K562 (cell line): ENCODE results near the gene KCNAB1. TPM values are rescaled to one million over a fixed set of nuclear protein-coding genes. Genes with fewer than 3 reads are reported as not detected.

ENCODE experiments used
- ATAC-seq: fragments of 200-7000 bp; cut with Tn5 transposase; 3 replicates; pipeline ENCODE4 v1.9.1; 2020; ENCODE audit warnings: moderate library complexity
- BruUV-seq: library from RNA; stranded (reverse); fragments of 400-500 nt; replicated peaks from 2 replicates; lab custom pipeline; 2021; lab: Mats Ljungman, UMichigan
- CTCF ChIA-PET: fragments of 300-600 bp; formaldehyde crosslinking; extraction: SDS; loops from one replicate; lab custom pipeline; 2021; ENCODE audit warnings: low intra/inter-chr PET ratio; lab: Yijun Ruan, JAX
- POLR2A ChIA-PET: fragments of 300-600, 350-650 bp; sonication (Branson Sonifier 250); formaldehyde crosslinking; extraction: SDS; loops from one replicate; lab custom pipeline; 2021; ENCODE audit warnings: antibody characterized with exemption, inconsistent platforms; lab: Yijun Ruan, JAX
- DNase-seq, 4 experiments: peaks; one replicate each; pipeline versions ENCODE4 v3.0.0 to v3.0.0-alpha.2; 2011 to 2018; ENCODE audit warnings: low spot score in 3 of 4, mixed read lengths in 3 of 4; ENCODE audit errors: extremely low read depth in 1 of 4
- FAIRE-seq: peaks from 2 replicates; lab custom pipeline; 2011; peaks lifted over from hg19 to GRCh38; lab: Jason Lieb, UNC
- H2AFZ ChIP-seq: 2 replicates; pipeline ENCODE4 v1.6.0; 2011; ENCODE audit warnings: low read depth, low read length, control low read depth, inconsistent platforms
- H3K27ac ChIP-seq: fragments of 200-600 bp; 3 replicates; pipeline ENCODE4 v1.8.0; 2011; ENCODE audit warnings: low read depth, mild to moderate bottlenecking, control low read depth, inconsistent platforms, low read length, moderate library complexity, mixed read lengths; ENCODE audit errors: extremely low read depth
- H3K27me3 ChIP-seq, 2 experiments: fragments of 300-600 bp in 1 of 2; 2 replicates in 1 of 2; 3 replicates in 1 of 2; pipeline versions ENCODE4 v1.6.0 to v1.8.0; 2011; ENCODE audit warnings: inconsistent platforms in 2 of 2, low read length in 2 of 2, mild to moderate bottlenecking in 1 of 2, mixed read lengths in 1 of 2, moderate library complexity in 1 of 2; ENCODE audit not compliant: control insufficient read depth in 2 of 2, insufficient read depth in 2 of 2
- H3K36me3 ChIP-seq: fragments of 300-600 bp; 3 replicates; pipeline ENCODE4 v1.8.0; 2011; ENCODE audit warnings: mild to moderate bottlenecking, low read length, inconsistent platforms; ENCODE audit not compliant: control insufficient read depth, insufficient read depth
- H3K4me1 ChIP-seq, 2 experiments: fragments of 200-600 bp in 1 of 2; replicated peaks in 1 of 2; 2 replicates in 1 of 2; 3 replicates in 1 of 2; pipeline versions ENCODE4 v1.5.1 to v1.8.0; 2011; ENCODE audit warnings: inconsistent platforms in 2 of 2, low read length in 2 of 2, mild to moderate bottlenecking in 1 of 2, mixed read lengths in 1 of 2, moderate library complexity in 1 of 2; ENCODE audit not compliant: control insufficient read depth in 2 of 2, insufficient read depth in 2 of 2
- H3K4me2 ChIP-seq: 2 replicates; pipeline ENCODE4 v1.6.1; 2011; ENCODE audit warnings: low read length, control low read depth, inconsistent platforms, mixed read lengths; ENCODE audit not compliant: insufficient read depth
- H3K4me3 ChIP-seq: fragments of 200-600 bp; sonication (generic), shearing (Covaris generic); 2 replicates; pipeline ENCODE4 v1.5.1; 2016; ENCODE audit warnings: control low read depth, inconsistent platforms
- H3K79me2 ChIP-seq: fragments of 200-600 bp; 3 replicates; pipeline ENCODE4 v1.8.0; 2011; ENCODE audit warnings: low read length, inconsistent platforms; ENCODE audit not compliant: control insufficient read depth, insufficient read depth
- H3K9ac ChIP-seq, 2 experiments: 2 replicates each; pipeline versions ENCODE4 v1.6.0 to v1.6.1; 2011; ENCODE audit warnings: low read depth in 2 of 2, low read length in 2 of 2, control low read depth in 1 of 2, inconsistent platforms in 1 of 2, mild to moderate bottlenecking in 1 of 2, mixed read lengths in 1 of 2; ENCODE audit not compliant: insufficient read depth in 1 of 2
- H3K9me1 ChIP-seq: one replicate; pipeline ENCODE4 v1.6.0; 2011; ENCODE audit warnings: inconsistent platforms, mild to moderate bottlenecking, low read length, moderate library complexity; ENCODE audit not compliant: control insufficient read depth, insufficient read depth
- H3K9me3 ChIP-seq: replicated peaks from 2 replicates; pipeline ENCODE4 v1.5.1; 2011; ENCODE audit warnings: low read depth, low read length, inconsistent platforms; ENCODE audit not compliant: control insufficient read depth, insufficient read depth
- H4K20me1 ChIP-seq: replicated peaks from 2 replicates; pipeline ENCODE4 v1.6.1; 2011; ENCODE audit warnings: low read length, inconsistent platforms, mixed read lengths; ENCODE audit not compliant: control insufficient read depth, insufficient read depth
- ARID1B ChIP-seq: fragments of 450-650 bp; IDR thresholded peaks from 2 replicates; pipeline ENCODE4 v1.6.1; 2016; ENCODE audit warnings: antibody characterized with exemption, mild to moderate bottlenecking, inconsistent platforms
- CEBPB ChIP-seq: fragments of 450-650 bp; IDR thresholded peaks from 2 replicates; pipeline ENCODE4 v1.6.1; 2016; ENCODE audit warnings: missing genetic modification characterization, missing compliant biosample characterization
- ETV1 ChIP-seq: fragments of 450-650 bp; conservative IDR thresholded peaks from 2 replicates; pipeline ENCODE4 v1.6.1; 2016; ENCODE audit warnings: missing genetic modification characterization, control low read depth, low read depth, missing compliant biosample characterization
- KAT7 ChIP-seq: sonication (generic); formaldehyde crosslinking; IDR thresholded peaks from 2 replicates; pipeline ENCODE4 v1.8.0; 2022; ENCODE audit warnings: missing genetic modification reagents, mild to moderate bottlenecking, borderline replicate concordance
- MCM2 ChIP-seq: fragments of 450-650 bp; IDR thresholded peaks from 2 replicates; pipeline ENCODE4 v1.6.1; 2017; ENCODE audit warnings: low read depth, mild to moderate bottlenecking
- NELFE ChIP-seq: IDR thresholded peaks from 2 replicates; pipeline ENCODE4 v1.6.1; 2011; ENCODE audit warnings: mild to moderate bottlenecking; ENCODE audit not compliant: insufficient read depth, insufficient read length
- TCF3 ChIP-seq: sonication (generic); formaldehyde crosslinking; IDR thresholded peaks from 2 replicates; pipeline ENCODE4 v1.4.0; 2020; ENCODE audit warnings: mild to moderate bottlenecking, missing genetic modification reagents
- ZNF12 ChIP-seq: sonication (generic); formaldehyde crosslinking; IDR thresholded peaks from 2 replicates; pipeline ENCODE4 v1.4.0; 2020; ENCODE audit warnings: mild to moderate bottlenecking, missing genetic modification reagents
- ZNF197 ChIP-seq: fragments of 200-800 bp; sonication (Bioruptor generic); IDR thresholded peaks from 2 replicates; pipeline ENCODE4 v1.6.1; 2016; ENCODE audit warnings: low read depth, missing genetic modification characterization, missing compliant biosample characterization
- ZNF217 ChIP-seq: sonication (generic); formaldehyde crosslinking; IDR thresholded peaks from 2 replicates; pipeline ENCODE4 v1.8.0; 2022; ENCODE audit warnings: mild to moderate bottlenecking, missing genetic modification reagents
- ZNF57 ChIP-seq: fragments of 450-650 bp; formaldehyde crosslinking; IDR thresholded peaks from 2 replicates; pipeline ENCODE4 v1.4.0; 2020; ENCODE audit warnings: mild to moderate bottlenecking, moderate library complexity
- ZNF583 ChIP-seq: fragments of 250-450 bp; sonication (Bioruptor Pico); IDR thresholded peaks from 2 replicates; pipeline ENCODE4 v1.4.0; 2020
- WGBS: fragments of 100-300 bp; shearing (Covaris generic); methylation state at CpG from one replicate; pipeline ENCODE4 v1.1.6; 2016; ENCODE audit warnings: low coverage, mixed read lengths; ENCODE audit not compliant: insufficient coverage; ENCODE audit errors: missing lambda C conversion rate; 5-methylcytosine and 5-hydroxymethylcytosine counted together
- in situ Hi-C: fragments of 300-500 bp; cut with MboI; formaldehyde crosslinking; loops from 4 replicates; pipeline ENCODE4 v1.15.0; 2018; ENCODE audit warnings: inconsistent platforms, mixed read lengths
- intact Hi-C: fragments of 100-400 bp; cut with micrococcal nuclease; formaldehyde crosslinking; loops from 2 replicates; pipeline ENCODE4 v1.14.2; 2022
- polyA plus RNA-seq, 8 experiments: library from polyadenylated mRNA; depleted of rRNA in 4 of 8; stranded (reverse) in 5 of 8; unstranded in 3 of 8; fragments of >200 nt; fragmentation: Nextera tagmentation in 2 of 8; fragmentation: Illumina TruSeq in 1 of 8; extraction: Ambion mirVana in 2 of 8; extraction: Trizol in 1 of 8; gene quantifications; 2 replicates each; pipeline versions ENCODE4 v1.2.1 to v1.2.3, GENCODE V29; 2011 to 2014; ENCODE audit warnings: inconsistent platforms in 1 of 8, missing spikeins in 1 of 8
- total RNA-seq, 7 experiments: library from RNA; depleted of rRNA in 6 of 7; stranded (reverse); fragments of >200 nt in 6 of 7; fragmentation: Illumina TruSeq in 2 of 7; extraction: Trizol in 2 of 7; gene quantifications; 2 replicates each; pipeline versions ENCODE4 v1.2.1 to v1.2.3, GENCODE V29; 2011 to 2021; ENCODE audit warnings: low replicate concordance in 1 of 7

KCNAB1 gene
- total and polyA plus RNA-seq, 9 of the 15 experiments (the other 6 are each of a cell fraction or from before 2014, with no cell fraction given) = 0.14 to 1.2 (median 0.51) TPM

- no peaks in the 10 kb centered on the region for H3K36me3 ChIP-seq
- H2AFZ ChIP-seq = no peak overlapping the region
- H3K9me1 ChIP-seq = no peaks in the 10 kb centered on the region
- intact Hi-C loops (no loop called here), in situ Hi-C loops (no loop called here)
- H3K27me3 ChIP-seq = peaks cover 0 to 19% of the 10 kb centered on the region in 2 experiments; a peak in 2 of 5 replicates
- DNase-seq = no peak
- H3K4me3 ChIP-seq = no peak overlapping the region
- H3K4me1 ChIP-seq = no peaks in the 10 kb centered on the region
- ChIA-PET CTCF (no interaction called here), POLR2A (no interaction called here)
- no peak overlapping the region for H3K27ac ChIP-seq
- no TSS peak for BruUV-seq
- no peak for ATAC-seq
- H3K9ac ChIP-seq = no peak overlapping the region
- no peaks in the 10 kb centered on the region for H4K20me1 ChIP-seq
- no peaks in the 10 kb centered on the region for H3K9me3 ChIP-seq
- H3K4me2 ChIP-seq = no peak overlapping the region
- FAIRE-seq = no peak
- WGBS = 0% methylated on average over 5 of the region's 5 CpGs
- no peaks in the 10 kb centered on the region for H3K79me2 ChIP-seq
- no peak for TF ChIP-seq ZNF57 (CRISPR knock-in tag)
- no peak for TF ChIP-seq CEBPB
Observed at GRCh38 chr3:156353563-156353962, 233.2 kb downstream of the KCNAB1 start.

- Histone ChIP-seq H3K4me1 (no peaks in the 10 kb centered on the region), H2AFZ (no peak overlapping the region), H3K27ac (no peak overlapping the region), H3K79me2 (no peaks in the 10 kb centered on the region), H3K36me3 (no peaks in the 10 kb centered on the region), H3K9me3 (no peaks in the 10 kb centered on the region), H3K4me2 (no peak overlapping the region), H3K9ac (no peak overlapping the region), H3K27me3 (peaks cover 0 to 17% of the 10 kb centered on the region in 2 experiments; a peak in 2 of 5 replicates), H3K9me1 (no peaks in the 10 kb centered on the region), H4K20me1 (no peaks in the 10 kb centered on the region), H3K4me3 (no peak overlapping the region)
- CTCF ChIA-PET = no interaction called here
- DNase-seq (no peak), FAIRE-seq (no peak), ATAC-seq (no peak)
- TF ChIP-seq ZNF197 (CRISPR knock-in tag) (no peak), KAT7 (no peak), NELFE (no peak), ZNF583 (CRISPR knock-in tag) (no peak), ARID1B (no peak), ZNF12 (no peak), MCM2 (no peak), ETV1 (tag) (no peak), TCF3 (no peak), ZNF217 (no peak)
- intact Hi-C loops = no loop called here
- POLR2A ChIA-PET = no interaction called here
- in situ Hi-C loops = no loop called here
- 0% methylated on average over 5 of the region's 5 CpGs for WGBS
- no TSS peak for BruUV-seq
Observed at GRCh38 chr3:156356537-156357363, 236.4 kb downstream of the KCNAB1 start.
